SU-DHL-6 (cell line): ENCODE data around the gene CERS1.

Experiments used
- H2AFZ ChIP-seq: fragments of 200-600 bp; sonication (generic); 2 replicates; pipeline ENCODE4 v1.6.1; 2014; ENCODE audit warnings: low read depth, mild to moderate bottlenecking, moderate library complexity, mixed read lengths, antibody characterized with exemption, low read length; ENCODE audit not compliant: severe bottlenecking
- H3F3A ChIP-seq: fragments of 200-600 bp; shearing (Covaris generic); 2 replicates; pipeline ENCODE4 v1.6.0; 2016; ENCODE audit warnings: antibody characterized with exemption, mild to moderate bottlenecking; ENCODE audit not compliant: insufficient read depth
- H3K27ac ChIP-seq: fragments of 200-600 bp; sonication (generic); 2 replicates; pipeline ENCODE4 v1.5.1; 2016; ENCODE audit warnings: low read depth, mild to moderate bottlenecking, low read length, moderate library complexity, mixed read lengths
- H3K27me3 ChIP-seq: fragments of 200-600 bp; sonication (generic), shearing (Covaris generic); 2 replicates; pipeline ENCODE4 v1.6.0; 2014; ENCODE audit warnings: mild to moderate bottlenecking, low read length
- H3K36me3 ChIP-seq: fragments of 200-600 bp; sonication (generic); 2 replicates; pipeline ENCODE4 v1.6.1; 2014; ENCODE audit warnings: mild to moderate bottlenecking, low read length, mixed read lengths
- H3K4me2 ChIP-seq: fragments of 300-600, 200-600 bp; shearing (Covaris generic), sonication (generic); 2 replicates; pipeline ENCODE4 v1.6.0; 2014; ENCODE audit warnings: low read length, low read depth, mild to moderate bottlenecking; ENCODE audit not compliant: poor library complexity, severe bottlenecking
- H3K4me3 ChIP-seq: fragments of 200-600 bp; sonication (generic); 2 replicates; pipeline ENCODE4 v1.5.1; 2014; ENCODE audit warnings: antibody characterized with exemption, low read length, mild to moderate bottlenecking, mixed read lengths; ENCODE audit not compliant: insufficient read depth, poor library complexity, severe bottlenecking
- H3K79me2 ChIP-seq: fragments of 200-600 bp; sonication (generic); 2 replicates; pipeline ENCODE4 v1.6.1; 2014; ENCODE audit warnings: mild to moderate bottlenecking, low read length, moderate library complexity; ENCODE audit not compliant: insufficient read depth
- H3K9ac ChIP-seq: fragments of 200-600 bp; sonication (generic); 2 replicates; pipeline ENCODE4 v1.7.0; 2014; ENCODE audit warnings: mild to moderate bottlenecking, low read length
- H3K9me2 ChIP-seq: fragments of 200-600 bp; sonication (generic); replicated peaks from 2 replicates; pipeline ENCODE4 v1.6.1; 2014; ENCODE audit warnings: low read length; ENCODE audit not compliant: insufficient read depth
- H3K9me3 ChIP-seq: fragments of 200-600 bp; sonication (generic); 2 replicates; pipeline ENCODE4 v1.6.1; 2014; ENCODE audit warnings: low read length, mixed read lengths; ENCODE audit not compliant: insufficient read depth
- H4K20me1 ChIP-seq: fragments of 200-600 bp; sonication (generic); 2 replicates; pipeline ENCODE4 v1.6.1; 2014; ENCODE audit warnings: low read depth, mild to moderate bottlenecking, antibody characterized with exemption, low read length, moderate library complexity, mixed read lengths
- EZH2phosphoT487 ChIP-seq: fragments of 200-600 bp; sonication (generic), shearing (Covaris generic); conservative IDR thresholded peaks from 2 replicates; pipeline ENCODE4 v1.6.1; 2018; ENCODE audit warnings: mild to moderate bottlenecking, antibody characterized with exemption, low read length, moderate library complexity, mixed read lengths
- TF ChIP-seq, protein P1 (sequence below): fragments of 200-600 bp; sonication (generic); IDR thresholded peaks from one replicate; pipeline ENCODE4 v1.5.1; 2017; ENCODE audit warnings: antibody characterized with exemption, mild to moderate bottlenecking, low read length, moderate library complexity; ENCODE audit not compliant: insufficient read depth, poor library complexity, severe bottlenecking

CERS1 gene

DNA sequence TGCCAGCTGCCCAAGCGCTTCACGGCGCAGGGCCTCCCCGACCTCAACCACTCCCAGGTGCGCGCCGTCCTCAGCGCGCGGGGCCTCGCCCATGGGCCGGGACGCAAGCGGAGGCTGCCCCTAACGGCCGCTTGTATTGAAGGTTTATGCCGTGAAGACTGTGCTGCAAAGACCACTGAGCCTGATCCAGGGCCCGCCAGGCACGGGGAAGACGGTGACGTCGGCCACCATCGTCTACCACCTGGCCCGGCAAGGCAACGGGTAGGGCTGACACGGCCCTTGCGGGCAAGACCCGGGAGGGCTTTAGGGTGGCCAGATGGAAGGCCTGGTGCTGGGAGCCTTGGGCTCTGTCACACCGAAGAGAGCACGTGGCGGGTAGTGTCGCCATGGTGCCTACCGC, 41.0 kb downstream of the CERS1 start:
- no peak overlapping the region for H3K4me2 ChIP-seq
- H3K9ac ChIP-seq = no peak overlapping the region
- H3F3A ChIP-seq = no peaks in the 10 kb centered on the region
- H3K9me3 ChIP-seq = no peaks in the 10 kb centered on the region
- no peaks in the 10 kb centered on the region for H3K9me2 ChIP-seq
- H3K79me2 ChIP-seq = 0 out of 2 replicates have a peak, but pooled peaks cover under 1% of the 10 kb centered on the region
- no peaks in the 10 kb centered on the region for H3K27me3 ChIP-seq
- no peak for TF ChIP-seq EZH2phosphoT487
- TF ChIP-seq, protein P1, sequence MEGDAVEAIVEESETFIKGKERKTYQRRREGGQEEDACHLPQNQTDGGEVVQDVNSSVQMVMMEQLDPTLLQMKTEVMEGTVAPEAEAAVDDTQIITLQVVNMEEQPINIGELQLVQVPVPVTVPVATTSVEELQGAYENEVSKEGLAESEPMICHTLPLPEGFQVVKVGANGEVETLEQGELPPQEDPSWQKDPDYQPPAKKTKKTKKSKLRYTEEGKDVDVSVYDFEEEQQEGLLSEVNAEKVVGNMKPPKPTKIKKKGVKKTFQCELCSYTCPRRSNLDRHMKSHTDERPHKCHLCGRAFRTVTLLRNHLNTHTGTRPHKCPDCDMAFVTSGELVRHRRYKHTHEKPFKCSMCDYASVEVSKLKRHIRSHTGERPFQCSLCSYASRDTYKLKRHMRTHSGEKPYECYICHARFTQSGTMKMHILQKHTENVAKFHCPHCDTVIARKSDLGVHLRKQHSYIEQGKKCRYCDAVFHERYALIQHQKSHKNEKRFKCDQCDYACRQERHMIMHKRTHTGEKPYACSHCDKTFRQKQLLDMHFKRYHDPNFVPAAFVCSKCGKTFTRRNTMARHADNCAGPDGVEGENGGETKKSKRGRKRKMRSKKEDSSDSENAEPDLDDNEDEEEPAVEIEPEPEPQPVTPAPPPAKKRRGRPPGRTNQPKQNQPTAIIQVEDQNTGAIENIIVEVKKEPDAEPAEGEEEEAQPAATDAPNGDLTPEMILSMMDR = no peak
- H4K20me1 ChIP-seq = no peaks in the 10 kb centered on the region; the same call in 1 of the 2 replicates
- H3K4me3 ChIP-seq = no peak overlapping the region
- H3K36me3 ChIP-seq = no peaks in the 10 kb centered on the region
- H3K27ac ChIP-seq = no peak overlapping the region
- no peak overlapping the region for H2AFZ ChIP-seq

DNA sequence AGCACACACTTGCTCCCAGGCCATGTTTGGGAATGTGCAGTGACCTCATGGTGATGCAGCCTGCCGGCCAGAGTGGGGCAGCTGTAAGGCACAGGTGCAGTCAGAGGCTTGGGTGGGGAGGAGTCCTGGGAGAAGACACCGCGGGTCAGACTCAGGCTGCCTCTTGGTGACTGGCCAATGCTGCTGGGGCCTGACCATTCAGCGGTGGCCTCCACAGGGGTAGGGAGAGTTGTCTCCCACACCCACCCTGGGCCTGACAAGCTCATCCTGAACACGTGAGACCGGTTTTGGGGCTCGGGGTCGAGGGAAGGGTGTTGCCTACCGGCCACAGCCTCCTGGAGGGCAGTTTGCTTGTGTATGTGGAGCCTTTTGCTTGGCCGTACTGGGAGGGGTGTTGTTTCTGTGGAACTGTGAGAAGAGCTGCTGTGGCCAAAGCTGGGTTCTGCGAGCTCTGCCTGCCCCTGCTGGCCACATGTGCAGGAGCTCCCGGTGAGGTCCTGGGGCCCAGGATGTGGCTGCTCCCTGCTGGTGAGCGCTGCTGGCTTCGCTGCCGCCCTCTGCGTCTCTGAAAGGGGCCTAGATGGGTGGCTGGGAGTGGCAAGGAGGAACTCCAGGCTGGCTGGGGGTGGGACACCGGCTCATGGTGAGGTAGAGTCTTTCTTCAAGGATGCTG, 42.1 kb downstream of the CERS1 start:
- peaks cover 12% of the 10 kb centered on the region for H3K79me2 ChIP-seq
- TF ChIP-seq EZH2phosphoT487 = no peak
- TF ChIP-seq, protein P1 = no peak
- H3K4me2 ChIP-seq = no peak overlapping the region
- 0 out of 2 replicates have a peak, but pooled peaks cover 2% of the 10 kb centered on the region for H3K36me3 ChIP-seq
- H3K9me2 ChIP-seq = no peaks in the 10 kb centered on the region
- no peak overlapping the region for H3K4me3 ChIP-seq
- no peak overlapping the region for H2AFZ ChIP-seq
- no peak overlapping the region for H3K27ac ChIP-seq
- H3K27me3 ChIP-seq = no peaks in the 10 kb centered on the region
- no peaks in the 10 kb centered on the region for H3F3A ChIP-seq
- no peak overlapping the region for H3K9ac ChIP-seq
- H3K9me3 ChIP-seq = no peaks in the 10 kb centered on the region
- no peaks in the 10 kb centered on the region; the same call in 1 of the 2 replicates for H4K20me1 ChIP-seq

DNA sequence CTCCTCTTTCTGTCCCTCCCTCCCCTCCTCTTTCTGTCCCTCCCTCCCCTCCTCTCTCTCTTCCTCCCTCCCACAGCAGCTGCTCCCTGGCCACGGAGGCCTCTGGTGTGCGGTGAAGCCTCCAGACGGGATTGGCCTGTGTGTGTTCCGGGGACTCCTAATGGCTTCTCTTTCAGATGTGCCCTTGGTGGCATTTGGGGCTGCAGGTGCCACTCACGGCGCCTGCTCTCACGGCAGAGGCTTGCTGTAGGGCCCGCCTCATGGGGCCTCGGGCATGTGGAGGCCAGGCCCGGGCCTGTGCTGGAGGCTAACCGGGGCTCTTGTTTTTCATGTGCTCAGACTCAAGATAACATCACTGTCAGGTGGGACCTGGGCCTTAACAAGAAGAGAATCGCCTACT, 43.3 kb downstream of the CERS1 start:
- H3K79me2 ChIP-seq = peaks cover 24% of the 10 kb centered on the region
- H3K27me3 ChIP-seq = no peaks in the 10 kb centered on the region

More for the DNA sequence above, 43.3 kb downstream of the CERS1 start:
- no peak overlapping the region for H3K4me2 ChIP-seq
- H3K27ac ChIP-seq = no peak overlapping the region
- H3F3A ChIP-seq = no peaks in the 10 kb centered on the region
- H3K4me3 ChIP-seq = no peak overlapping the region
- peaks cover 10% of the 10 kb centered on the region; the same call in 1 of the 2 replicates for H3K36me3 ChIP-seq
- peaks cover 4% of the 10 kb centered on the region; the same call in 1 of the 2 replicates for H4K20me1 ChIP-seq
- no peak overlapping the region for H3K9ac ChIP-seq
- H3K9me2 ChIP-seq = no peaks in the 10 kb centered on the region
- no peaks in the 10 kb centered on the region for H3K9me3 ChIP-seq
- no peak overlapping the region for H2AFZ ChIP-seq
- no peak for TF ChIP-seq EZH2phosphoT487
- TF ChIP-seq, protein P1 = no peak
